NT2/D1 (cell line): Measurements from ENCODE around the gene UGT1A6.

Experiments used
- YY1 ChIP-seq: IDR thresholded peaks from 2 replicates; pipeline ENCODE4 v1.6.1; 2011; ENCODE audit not compliant: insufficient read length, insufficient read depth
- ZNF274 ChIP-seq: IDR thresholded peaks from 2 replicates; pipeline ENCODE4 v1.6.1; 2011; ENCODE audit warnings: mild to moderate bottlenecking, low read depth, low read length

- TF ChIP-seq ZNF274 (no peak), YY1 (no peak)
Measured at GRCh38 chr2:233718552-233718951, 25.9 kb downstream of the UGT1A6 start, which contains the start of gene UGT1A4.
